ENCODE results near the gene KCTD17. TPM values are rescaled to one million over a fixed set of nuclear protein-coding genes. Genes with fewer than 3 reads are reported as not detected.

The KCTD17 gene
- total RNA-seq, 2 donors from 2014 or later: 27.9 to 30.1 TPM

DNA sequence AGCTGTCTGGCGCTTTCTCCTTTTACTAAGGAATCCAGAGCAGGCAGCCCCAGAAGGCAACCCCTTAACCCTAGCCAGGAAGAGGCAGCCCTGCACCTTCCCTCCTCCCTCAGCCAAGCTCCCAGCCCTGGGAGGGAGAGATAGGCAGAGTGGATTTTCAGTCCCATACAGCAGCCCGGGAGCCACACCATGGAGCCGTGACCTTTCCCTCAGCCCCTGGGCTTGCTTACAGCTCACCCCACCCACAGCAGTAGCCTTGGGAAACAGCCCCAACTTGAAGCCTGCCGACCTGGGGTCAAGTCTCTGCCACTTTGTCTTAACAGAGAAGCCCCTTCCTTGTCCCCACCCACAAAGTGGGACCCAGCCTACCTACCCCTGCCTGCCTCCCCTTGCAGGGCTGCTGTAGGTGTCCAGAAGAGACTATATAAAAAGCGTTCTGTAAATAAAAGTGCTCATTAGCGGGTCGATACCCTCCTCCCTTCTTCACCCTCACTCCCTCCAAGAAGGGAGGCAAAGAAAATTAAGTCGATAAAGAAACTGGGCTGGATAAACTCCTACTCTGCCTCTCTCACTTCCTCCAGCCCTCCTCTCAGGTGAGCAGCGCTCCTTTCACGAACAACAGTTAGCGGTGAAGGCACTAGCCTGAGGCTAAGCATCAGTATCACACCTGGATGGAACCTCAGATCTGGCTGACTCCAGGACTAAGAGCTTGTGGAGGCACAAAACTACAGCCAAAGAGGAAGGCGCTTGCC, 36.5 kb upstream of the KCTD17 start:
- Mint-ChIP-seq H3K4me3 (no peak overlapping the region), H3K4me1 (ENCODE audit: low read depth) (no peaks in the 10 kb centered on the region), H3K9me3 (no peaks in the 10 kb centered on the region), H3K27me3 (ENCODE audit: low read depth) (peaks cover 6% of the 10 kb centered on the region), H3K36me3 (ENCODE audit: insufficient read depth in 2 of 2) (no peaks in the 10 kb centered on the region), H3K27ac (no peak overlapping the region)
- DNase-seq: no peak
- ATAC-seq (replicated peaks in 1 of 2): no peak

DNA sequence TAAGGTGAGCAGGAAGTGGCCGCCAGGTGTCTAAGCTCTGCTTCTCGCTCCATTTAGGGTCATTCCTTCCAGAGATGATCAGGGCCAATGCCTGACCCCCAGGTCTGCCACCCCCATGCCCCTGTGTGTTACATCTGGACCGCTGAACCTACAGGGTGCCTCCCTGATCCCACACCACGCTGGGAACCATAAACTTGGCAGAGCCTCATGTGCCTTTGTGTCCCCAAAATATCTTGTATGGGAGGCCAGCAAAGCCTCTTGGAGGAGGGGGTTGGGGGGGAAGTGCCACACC, 36.0 kb upstream of the KCTD17 start:
- no peak overlapping the region for H3K27ac Mint-ChIP-seq
- H3K9me3 Mint-ChIP-seq: no peaks in the 10 kb centered on the region
- peaks cover 2% of the 10 kb centered on the region for H3K4me1 Mint-ChIP-seq (ENCODE audit: low read depth)
- no peak overlapping the region for H3K4me3 Mint-ChIP-seq
- peaks cover 5% of the 10 kb centered on the region for H3K27me3 Mint-ChIP-seq (ENCODE audit: low read depth)
- no peaks in the 10 kb centered on the region for H3K36me3 Mint-ChIP-seq (ENCODE audit: insufficient read depth in 2 of 2)
- no peak for ATAC-seq (replicated peaks in 1 of 2)
- no peak for DNase-seq

DNA sequence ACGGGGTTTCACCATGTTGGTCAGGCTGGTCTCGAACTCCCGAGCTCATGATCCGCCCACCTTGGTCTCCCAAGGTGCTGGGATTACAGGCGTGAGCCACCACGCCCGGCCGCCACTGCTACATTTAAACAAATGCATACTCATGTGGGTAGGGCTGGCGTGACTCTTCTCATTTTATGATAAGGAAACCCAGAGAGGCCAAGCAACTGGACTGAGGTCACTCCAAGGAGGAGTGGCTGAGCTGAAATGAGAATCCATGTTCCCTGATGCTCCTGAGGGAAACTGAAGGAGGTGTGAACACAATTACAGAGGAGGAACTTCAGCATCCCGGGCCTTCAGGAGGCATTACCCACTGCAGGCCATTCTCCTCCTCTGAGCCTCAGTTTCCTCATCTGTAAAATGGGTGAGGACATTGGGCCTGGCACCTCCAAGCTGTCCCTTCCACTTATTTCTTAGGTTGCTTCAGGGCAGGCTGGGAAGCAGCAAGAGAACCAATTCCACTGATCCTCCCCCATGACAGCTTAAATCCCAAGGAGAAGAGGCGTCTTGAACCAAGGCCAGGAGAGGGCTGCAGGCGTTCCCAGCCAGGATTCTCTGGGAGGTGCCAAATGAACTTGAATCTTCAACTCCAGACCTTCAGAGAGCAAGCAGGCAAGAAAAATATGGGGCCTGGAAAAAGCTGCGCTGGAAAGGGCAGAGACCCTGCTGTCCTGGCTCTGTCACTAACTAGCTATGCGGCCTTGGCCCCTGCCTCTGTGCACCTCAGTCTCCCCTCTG, 35.2 kb upstream of the KCTD17 start:
- Mint-ChIP-seq H3K4me1 (ENCODE audit: low read depth) (peaks cover 4% of the 10 kb centered on the region), H3K27ac (no peak overlapping the region), H3K4me3 (no peak overlapping the region), H3K36me3 (ENCODE audit: insufficient read depth in 2 of 2) (no peaks in the 10 kb centered on the region), H3K9me3 (no peaks in the 10 kb centered on the region), H3K27me3 (ENCODE audit: low read depth) (peaks cover 5% of the 10 kb centered on the region)
- DNase-seq: no peak
- no peak for ATAC-seq (replicated peaks in 1 of 2)

DNA sequence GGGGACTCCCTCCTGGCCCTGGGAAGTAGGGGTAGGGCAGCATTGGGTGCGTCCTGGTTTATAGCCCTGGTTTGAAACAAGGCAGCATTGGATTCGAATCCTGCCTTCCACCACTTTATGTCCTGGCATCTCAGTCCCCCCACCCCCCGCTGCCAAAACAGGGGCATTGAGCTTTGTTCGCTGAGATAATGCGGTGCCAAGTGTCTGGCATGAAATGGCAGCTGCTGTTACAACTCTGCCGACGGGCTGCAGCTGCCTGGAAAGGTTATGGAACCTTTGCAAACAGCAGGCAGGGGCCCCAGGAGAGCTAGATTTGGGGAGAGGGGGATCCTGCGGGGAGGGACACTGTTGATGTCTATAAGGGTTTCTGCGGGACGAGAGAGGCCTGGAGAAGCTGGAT, 34.2 kb upstream of the KCTD17 start:
- DNase-seq (no peak), ATAC-seq (replicated peaks in 1 of 2) (no peak)
- no peaks in the 10 kb centered on the region for H3K36me3 Mint-ChIP-seq (ENCODE audit: insufficient read depth in 2 of 2)
- H3K4me1 Mint-ChIP-seq (ENCODE audit: low read depth): peaks cover 10% of the 10 kb centered on the region
- peaks cover 12% of the 10 kb centered on the region for H3K27me3 Mint-ChIP-seq (ENCODE audit: low read depth)
- no peak overlapping the region for H3K4me3 Mint-ChIP-seq
- H3K9me3 Mint-ChIP-seq: no peaks in the 10 kb centered on the region
- H3K27ac Mint-ChIP-seq: no peak overlapping the region

DNA sequence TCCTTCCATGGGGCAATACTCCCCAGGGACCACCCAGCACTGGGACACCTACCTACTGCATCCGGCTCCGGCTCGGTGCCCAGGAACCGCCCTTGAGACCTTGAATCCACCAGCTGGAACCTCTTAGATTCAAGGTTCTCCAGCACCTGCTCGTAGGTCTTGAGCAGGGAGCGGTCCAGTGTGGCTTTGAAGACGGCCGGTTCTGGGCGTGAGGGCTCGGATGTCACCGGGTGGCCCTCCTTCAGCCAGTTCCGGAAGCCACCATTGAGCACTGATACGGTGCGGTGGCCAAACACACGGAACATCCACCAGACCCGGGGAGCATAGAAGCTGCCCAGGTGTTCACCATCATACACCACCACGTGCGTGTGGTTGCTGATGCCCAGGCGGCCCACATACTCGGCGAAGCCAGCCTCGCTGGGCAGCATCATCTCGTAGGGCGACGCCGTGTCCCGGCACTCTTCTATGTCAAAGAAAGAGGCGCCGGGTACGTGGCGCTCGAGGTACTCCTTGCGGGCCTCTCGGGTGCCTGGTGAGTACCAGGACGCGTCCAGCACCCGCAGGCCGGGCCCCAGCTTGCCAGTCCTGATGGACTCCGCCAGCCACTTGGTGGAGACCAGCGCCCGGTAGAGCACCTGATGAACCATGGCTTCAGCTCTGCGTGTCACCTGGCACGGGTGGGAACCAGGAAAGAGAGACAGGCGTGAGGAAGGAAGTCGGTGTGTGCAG, 33.3 kb upstream of the KCTD17 start:
- no peak for DNase-seq

DNA sequence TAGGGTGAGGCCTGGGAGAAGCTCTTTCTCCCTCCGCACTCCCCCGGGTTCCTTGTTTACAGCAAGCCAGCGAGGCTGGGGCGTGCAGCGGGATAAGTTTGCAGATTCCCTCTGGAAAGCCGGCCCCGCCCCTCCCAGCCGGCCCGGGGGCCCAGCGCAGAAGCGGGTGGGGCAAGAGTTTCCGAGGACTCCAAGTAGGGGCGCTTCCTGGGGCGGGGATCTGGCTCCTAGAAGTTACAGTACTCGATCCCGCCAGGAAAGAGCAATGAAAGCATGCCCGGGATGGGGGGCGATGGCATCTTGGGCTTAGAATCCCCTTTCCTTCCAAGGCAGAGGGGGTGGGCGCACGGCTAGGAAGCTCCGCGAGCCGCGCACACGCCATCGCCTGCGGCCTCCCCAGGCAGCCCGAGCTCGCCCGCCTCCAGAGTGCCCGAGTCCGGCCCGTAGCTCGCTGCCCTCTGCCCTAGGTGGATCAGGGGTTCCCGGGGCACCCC, 32.7 kb upstream of the KCTD17 start:
- peak in 1 of 2 donors; percentile 35 for ATAC-seq (replicated peaks in 1 of 2)
- peaks cover 12% of the 10 kb centered on the region for H3K27me3 Mint-ChIP-seq (ENCODE audit: low read depth)
- H3K36me3 Mint-ChIP-seq (ENCODE audit: insufficient read depth in 2 of 2): no peaks in the 10 kb centered on the region
- no peaks in the 10 kb centered on the region for H3K9me3 Mint-ChIP-seq
- peaks cover 10% of the 10 kb centered on the region for H3K4me1 Mint-ChIP-seq (ENCODE audit: low read depth)
- H3K27ac Mint-ChIP-seq: no peak overlapping the region
- H3K4me3 Mint-ChIP-seq: peak overlapping the region; percentile 80 to 83
- DNase-seq: no peak

More for the DNA sequence above, 33.3 kb upstream of the KCTD17 start:
- H3K36me3 Mint-ChIP-seq (ENCODE audit: insufficient read depth in 2 of 2): no peaks in the 10 kb centered on the region
- H3K4me3 Mint-ChIP-seq: peak overlapping the region; percentile 80 to 83
- peaks cover 12% of the 10 kb centered on the region for H3K27me3 Mint-ChIP-seq (ENCODE audit: low read depth)
- ATAC-seq (replicated peaks in 1 of 2): no peak
- H3K4me1 Mint-ChIP-seq (ENCODE audit: low read depth): peaks cover 10% of the 10 kb centered on the region
- no peaks in the 10 kb centered on the region for H3K9me3 Mint-ChIP-seq
- H3K27ac Mint-ChIP-seq: no peak overlapping the region

DNA sequence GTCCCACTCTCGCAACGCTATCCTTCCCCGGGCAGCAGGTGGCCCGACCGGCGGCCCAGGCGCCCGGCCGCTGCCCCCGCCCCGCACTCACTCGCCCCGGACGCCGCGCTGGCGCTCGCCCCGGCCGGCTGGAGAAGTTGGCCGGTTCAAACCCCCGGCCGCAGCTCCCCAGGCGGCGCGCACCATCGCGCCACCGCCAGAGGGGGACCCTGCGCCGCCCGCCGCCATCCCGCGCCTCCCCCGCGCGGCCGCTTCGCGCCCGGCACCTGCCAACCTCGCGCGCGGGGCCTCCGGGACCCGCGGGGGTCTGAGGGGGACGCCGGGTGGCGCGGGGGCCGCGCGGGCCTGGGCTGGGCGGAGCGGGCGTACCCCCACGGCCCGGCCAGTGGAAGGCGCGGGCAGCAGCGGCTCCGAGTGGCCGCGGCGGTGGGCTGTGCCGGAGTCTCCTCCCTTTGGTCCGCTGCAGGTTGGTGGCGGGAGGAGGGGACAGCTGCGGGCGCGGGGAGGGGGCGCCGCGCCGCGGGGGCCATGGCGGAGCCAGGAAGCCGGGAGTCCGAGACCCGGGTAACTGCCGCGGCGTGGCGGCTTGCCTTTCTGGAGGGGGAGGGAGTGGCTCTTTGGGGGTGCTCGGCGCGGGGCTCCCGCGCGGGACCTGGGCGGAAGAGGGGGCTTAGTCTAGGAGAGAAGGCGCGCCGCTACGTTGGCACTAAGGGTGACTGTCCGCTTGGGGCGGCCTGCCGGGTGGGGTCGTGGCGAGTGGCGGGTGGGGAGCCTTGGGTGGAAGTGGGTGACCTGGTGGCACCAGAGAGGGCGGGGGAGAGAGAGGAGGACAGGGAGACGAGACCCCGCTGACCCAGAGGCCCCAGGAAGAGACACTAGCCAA, 32.0 kb upstream of the KCTD17 start, which contains the start of the genes MPST and TST:
Gene MPST, plus strand, starts transcription at position 434 of the 883 bp plus-strand sequence. Its CDS starts 95 bp downstream, at position 529.
Gene TST, minus strand, starts transcription at position 139 of the 883 bp plus-strand sequence. CDS start 715 bp downstream, outside the sequence.
- Mint-ChIP-seq H3K36me3 (ENCODE audit: insufficient read depth in 2 of 2) (no peaks in the 10 kb centered on the region), H3K4me3 (peak within 1 kb of the TSS; percentile 88), H3K27me3 (ENCODE audit: low read depth) (peaks cover 12% of the 10 kb centered on the region), H3K9me3 (no peaks in the 10 kb centered on the region), H3K4me1 (ENCODE audit: low read depth) (peaks cover 10% of the 10 kb centered on the region), H3K27ac (no peak within 1 kb of the TSS)
- DNase-seq: peak; percentile 68 to 70
- ATAC-seq (replicated peaks in 1 of 2): peak; percentile 89 to 92

DNA sequence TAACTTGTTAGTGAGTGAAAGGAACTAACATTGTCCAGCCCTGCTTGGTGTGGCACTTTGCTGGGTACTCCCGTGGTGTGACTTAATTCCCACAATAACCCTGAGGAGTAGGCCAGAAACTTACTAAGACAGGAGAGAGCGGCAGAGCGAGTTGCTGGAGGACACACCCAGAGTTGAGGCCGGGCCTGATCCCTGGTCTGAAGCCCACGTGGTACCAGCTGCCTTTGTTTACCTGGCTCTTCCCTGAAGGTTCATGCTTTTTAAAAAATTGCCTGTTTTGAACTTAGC, 31.4 kb upstream of the KCTD17 start:
- H3K4me3 Mint-ChIP-seq: peak overlapping the region; percentile 88
- ATAC-seq (replicated peaks in 1 of 2) (no peak), DNase-seq (peak in 1 of 2 donors; percentile 13)
- H3K36me3 Mint-ChIP-seq (ENCODE audit: insufficient read depth in 2 of 2): no peaks in the 10 kb centered on the region
- no peaks in the 10 kb centered on the region for H3K9me3 Mint-ChIP-seq
- H3K27me3 Mint-ChIP-seq (ENCODE audit: low read depth): peaks cover 12% of the 10 kb centered on the region
- H3K4me1 Mint-ChIP-seq (ENCODE audit: low read depth): peaks cover 10% of the 10 kb centered on the region
- no peak overlapping the region for H3K27ac Mint-ChIP-seq

DNA sequence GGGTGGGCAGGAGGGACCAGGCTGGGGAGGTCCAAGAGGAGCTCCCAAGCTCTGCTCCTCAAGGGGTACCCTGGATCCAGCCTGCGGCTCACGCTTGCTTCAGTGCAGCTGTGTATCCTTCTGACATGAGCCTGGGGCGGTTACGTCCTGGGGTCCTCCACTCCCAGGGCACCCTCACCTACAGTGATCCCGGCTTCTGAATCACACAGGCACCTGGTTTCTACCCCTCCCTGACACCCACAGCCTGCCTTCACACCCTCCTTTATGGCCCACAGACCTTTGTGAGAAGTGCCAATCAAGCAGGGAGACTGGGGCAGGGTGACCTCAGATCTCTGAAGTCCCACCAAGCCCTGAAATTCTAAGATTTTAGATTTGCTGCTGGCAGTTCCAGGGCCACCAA, 30.5 kb upstream of the KCTD17 start:
- ATAC-seq (replicated peaks in 1 of 2): no peak
- H3K4me3 Mint-ChIP-seq: no peak overlapping the region
- peaks cover 10% of the 10 kb centered on the region for H3K4me1 Mint-ChIP-seq (ENCODE audit: low read depth)
- DNase-seq: no peak
- peaks cover 12% of the 10 kb centered on the region for H3K27me3 Mint-ChIP-seq (ENCODE audit: low read depth)
- H3K9me3 Mint-ChIP-seq: no peaks in the 10 kb centered on the region
- H3K27ac Mint-ChIP-seq: no peak overlapping the region
- H3K36me3 Mint-ChIP-seq (ENCODE audit: insufficient read depth in 2 of 2): no peaks in the 10 kb centered on the region

DNA sequence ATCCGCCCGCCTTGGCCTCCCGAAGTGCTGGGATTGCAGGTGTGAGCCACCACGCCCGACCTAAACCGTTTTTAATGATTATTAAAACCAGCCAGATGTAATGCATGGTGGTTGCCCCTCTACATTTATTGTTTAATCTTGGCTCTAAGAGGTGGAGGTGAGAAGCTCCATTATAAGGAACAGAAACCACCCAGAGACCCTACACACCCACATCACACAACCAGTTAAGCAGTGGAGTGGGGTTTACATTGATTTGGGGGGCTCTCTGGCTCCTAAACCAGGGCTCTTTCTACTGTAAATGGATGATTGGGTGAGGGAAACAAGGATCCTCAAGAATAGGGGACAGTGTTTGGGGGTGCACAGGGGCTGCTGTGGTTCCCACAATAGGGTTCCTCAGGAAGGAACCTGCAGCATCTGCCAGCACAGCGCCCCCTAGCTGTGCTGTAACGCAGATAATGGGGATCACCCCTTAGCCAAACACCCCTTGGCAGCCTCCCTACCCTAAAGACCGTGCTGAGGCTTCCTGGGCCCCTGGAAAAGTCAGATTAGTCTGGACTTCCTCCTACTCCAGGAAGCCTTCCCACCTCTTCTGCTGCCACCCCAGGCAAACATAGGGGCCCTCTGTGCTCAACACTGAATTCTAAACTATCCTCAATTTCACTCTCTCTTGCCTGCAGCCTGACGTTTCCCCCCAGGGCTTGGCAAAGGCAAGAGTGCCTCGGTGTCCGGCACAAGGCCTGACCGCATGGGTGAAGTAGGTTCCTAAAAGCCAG, 29.6 kb upstream of the KCTD17 start:
- DNase-seq: peak; percentile 56 to 61
- Mint-ChIP-seq H3K36me3 (ENCODE audit: insufficient read depth in 2 of 2) (no peaks in the 10 kb centered on the region), H3K9me3 (no peaks in the 10 kb centered on the region), H3K27me3 (ENCODE audit: low read depth) (peaks cover 12% of the 10 kb centered on the region), H3K4me1 (ENCODE audit: low read depth) (peaks cover 10% of the 10 kb centered on the region), H3K4me3 (peak overlapping the region in 1 of 2 donors; percentile 58), H3K27ac (no peak overlapping the region)
- ATAC-seq (replicated peaks in 1 of 2): peak; percentile 29 to 35

DNA sequence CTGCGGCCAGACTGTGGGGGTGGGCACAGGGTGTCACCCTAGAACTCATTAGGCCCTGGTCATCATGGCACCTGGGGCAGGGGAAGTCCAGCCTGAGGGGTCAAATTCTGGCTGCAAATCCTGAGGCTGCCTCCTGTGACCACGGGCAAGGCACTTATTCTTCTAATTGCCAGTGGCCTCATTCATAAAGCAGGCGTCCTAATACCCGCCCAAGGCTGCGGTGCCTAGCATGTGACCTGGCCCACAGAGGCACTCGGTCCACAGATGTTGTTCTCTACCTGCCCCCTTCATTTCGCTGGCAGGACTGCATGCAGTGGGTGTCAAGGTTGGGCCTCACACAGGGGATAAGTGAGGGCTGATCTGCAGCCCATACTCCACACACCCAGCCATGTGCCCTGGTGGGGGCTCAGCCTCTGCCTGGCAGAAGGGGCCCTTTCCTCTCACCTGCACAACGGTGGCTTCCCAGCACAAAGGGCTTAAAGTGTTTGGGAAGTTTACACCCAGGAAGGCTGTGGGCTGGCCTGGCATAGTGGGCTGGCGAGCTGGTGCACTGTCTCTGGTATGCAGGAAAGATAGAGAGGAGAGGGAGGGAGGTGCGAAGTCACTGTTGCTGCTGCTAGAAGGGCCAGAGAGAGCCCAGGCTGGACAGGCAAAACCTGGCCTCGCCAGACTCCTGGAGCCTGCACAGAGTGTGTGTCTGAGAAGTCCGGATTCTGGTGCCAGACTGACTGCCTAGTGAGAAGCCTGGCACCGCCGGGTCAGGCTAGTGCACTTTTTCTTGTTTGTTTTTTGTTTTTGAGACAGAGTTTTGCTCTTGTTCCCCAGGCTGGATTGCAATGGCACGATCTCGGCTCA, 28.8 kb upstream of the KCTD17 start:
- Mint-ChIP-seq H3K4me3 (no peak overlapping the region), H3K9me3 (no peaks in the 10 kb centered on the region), H3K36me3 (ENCODE audit: insufficient read depth in 2 of 2) (no peaks in the 10 kb centered on the region), H3K4me1 (ENCODE audit: low read depth) (peaks cover 10% of the 10 kb centered on the region), H3K27ac (no peak overlapping the region), H3K27me3 (ENCODE audit: low read depth) (peaks cover 12% of the 10 kb centered on the region)
- no peak for ATAC-seq (replicated peaks in 1 of 2)
- DNase-seq: no peak
